COLO668 (cell line): Measurements from ENCODE around the gene USP53.
"Not testable (repeated sequence)": the region's sequence is repeated elsewhere in the genome, so short reads cannot be mapped to it uniquely, and the experiment has no call there.

Experiments
- DNase-seq: peaks from one replicate; lab custom pipeline; 2025; ENCODE audit not compliant: unreplicated experiment; lab: John Stamatoyannopoulos, UW

Gene USP53

DNA sequence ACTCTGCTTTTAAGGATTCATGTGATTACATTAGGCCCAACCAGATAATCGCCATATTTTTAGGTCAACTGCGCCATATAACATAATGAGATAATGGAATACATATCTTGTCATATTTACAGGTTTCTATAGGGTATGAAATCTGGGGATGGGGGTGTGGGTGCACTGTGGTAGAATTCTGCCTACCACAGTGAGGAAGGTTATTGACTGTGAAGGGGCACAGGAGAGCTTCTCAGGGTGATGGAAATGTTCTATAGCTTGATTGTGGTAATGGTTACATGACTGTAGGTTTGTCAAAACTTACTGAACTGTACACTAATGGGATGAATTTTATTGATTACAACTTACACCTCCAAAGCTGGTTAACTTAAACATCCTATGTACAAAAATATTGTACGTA is 15.9 kb downstream of the USP53 start:
- no peak for DNase-seq

DNA sequence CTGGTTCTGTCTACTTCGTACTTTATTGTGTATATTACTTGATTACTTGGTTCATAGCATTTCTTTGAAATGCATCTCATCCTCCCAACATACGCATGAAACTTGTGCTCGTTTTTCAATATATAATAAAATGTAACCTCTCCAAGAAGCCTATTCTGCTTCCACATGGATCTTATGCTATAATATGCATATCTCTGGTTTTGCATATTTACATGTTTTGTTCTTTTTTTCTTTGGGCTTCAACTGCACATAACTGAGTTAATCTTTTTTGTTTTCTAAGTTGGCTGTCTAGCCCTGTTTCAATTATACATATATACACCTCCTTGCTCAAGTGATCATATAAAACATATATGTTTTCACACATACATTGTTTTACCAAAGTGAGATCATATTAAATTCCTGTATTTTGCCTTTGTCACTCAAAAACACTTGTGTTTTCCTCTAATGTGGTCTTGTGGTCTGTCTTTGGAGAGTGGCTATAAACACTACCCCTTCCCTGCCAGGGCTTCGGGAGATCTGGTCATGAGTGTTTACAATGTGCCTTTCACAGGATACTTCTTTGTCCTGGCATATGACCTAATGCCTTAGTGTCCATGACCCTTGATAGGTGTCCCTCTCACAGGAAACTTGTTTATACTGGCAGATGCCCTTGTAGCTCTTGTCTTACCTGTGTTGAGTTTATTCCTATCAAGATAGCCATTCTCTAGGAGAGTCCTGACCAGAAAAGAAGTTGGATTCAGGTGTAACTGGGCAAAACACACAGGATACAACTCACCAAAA is 17.6 kb downstream of the USP53 start:
- no peak for DNase-seq

DNA sequence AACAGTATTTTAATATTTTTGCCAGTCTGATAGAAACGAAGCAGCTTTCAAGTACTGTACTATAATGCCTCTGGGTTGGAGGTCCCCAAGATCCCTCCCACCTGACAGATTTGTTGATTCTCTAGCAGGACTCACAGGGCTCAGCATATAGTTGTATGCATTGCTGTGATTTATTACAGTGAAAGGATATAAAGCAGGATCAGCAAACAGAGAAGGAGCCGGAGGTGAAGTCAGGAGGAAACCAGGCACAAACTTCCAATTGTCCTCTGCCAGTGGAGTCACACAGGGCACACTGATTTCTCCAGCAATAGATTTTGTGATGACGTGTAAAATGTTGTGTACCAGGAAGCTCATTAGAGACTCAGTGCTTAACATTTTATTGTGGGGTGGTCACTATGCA is 19.0 kb downstream of the USP53 start:
- DNase-seq: no peak

DNA sequence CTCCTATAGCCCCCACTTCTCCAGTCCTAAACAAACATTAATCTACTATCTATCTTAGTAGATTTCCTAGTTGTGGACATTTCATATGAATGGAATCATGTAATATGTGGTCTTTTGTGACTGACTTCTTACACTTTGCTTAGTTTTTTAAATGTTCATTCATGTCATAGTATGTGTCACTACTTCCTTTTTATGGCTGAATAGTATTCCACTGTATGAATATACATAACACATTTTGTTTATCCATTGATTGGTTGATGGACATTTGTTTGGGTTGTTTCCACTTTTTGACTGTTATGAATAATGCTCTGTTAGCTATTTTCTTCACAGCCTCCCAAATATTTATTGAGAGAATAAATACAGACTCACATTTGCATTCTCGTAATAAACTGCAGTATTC is 19.8 kb downstream of the USP53 start:
- DNase-seq: no peak

DNA sequence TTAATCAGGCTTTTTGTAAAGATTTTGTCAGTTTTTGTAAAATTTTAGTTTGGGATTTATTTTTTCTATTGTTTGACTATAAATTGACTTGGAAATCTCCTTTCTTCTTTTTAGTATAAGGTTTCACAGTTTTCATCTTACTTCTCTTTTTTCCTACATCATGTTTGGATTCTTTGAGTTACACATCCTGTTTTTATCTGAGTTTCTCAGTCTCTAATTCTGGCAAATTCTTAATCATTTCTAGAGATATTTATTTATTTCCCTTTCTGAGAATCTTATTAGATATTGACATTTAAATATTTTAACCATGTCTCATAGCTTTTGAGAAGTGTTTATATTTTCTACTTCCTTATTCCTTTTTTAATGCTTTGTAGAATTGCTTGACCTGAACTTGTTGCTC is 20.7 kb downstream of the USP53 start:
- DNase-seq: no peak

DNA sequence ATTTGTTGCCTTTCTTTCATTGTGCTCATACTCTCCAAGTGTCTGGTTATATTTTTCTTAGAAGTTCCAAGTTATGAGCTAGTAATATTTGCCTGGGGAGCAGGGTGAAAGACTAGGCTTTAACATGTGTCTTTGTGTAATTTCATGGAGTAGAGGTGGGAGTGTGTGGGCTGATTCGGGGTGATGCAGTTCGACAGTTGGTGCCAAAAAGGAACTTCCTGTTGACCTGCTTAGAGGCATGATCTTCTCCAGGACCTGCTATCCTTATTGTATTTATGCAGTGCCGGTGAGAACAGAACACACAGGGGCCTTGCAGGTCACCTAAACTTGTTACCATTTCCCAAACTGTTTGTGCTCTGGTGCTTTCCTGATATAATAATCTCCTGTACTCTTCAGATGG is 21.2 kb downstream of the USP53 start:
- DNase-seq: no peak

DNA sequence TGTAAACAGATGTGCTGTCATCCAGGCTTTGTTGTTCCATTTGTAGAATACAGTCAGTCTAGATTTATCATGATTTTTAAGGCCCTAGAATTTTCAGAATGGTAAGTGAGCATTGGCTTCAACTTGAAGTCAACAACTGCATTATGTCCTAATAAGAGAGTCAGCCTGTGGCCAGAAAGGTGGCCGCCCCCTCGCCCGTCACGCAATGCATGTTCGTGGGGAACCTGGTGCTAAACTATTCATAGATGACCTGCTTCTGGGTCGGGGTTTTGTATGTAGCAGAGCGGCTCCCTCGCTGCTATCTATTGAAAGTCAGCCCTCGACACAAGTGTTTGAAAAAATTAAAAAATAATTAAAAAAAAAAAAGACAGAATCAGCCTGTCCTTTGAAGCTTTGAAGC is 24.7 kb downstream of the USP53 start:
- no peak for DNase-seq

DNA sequence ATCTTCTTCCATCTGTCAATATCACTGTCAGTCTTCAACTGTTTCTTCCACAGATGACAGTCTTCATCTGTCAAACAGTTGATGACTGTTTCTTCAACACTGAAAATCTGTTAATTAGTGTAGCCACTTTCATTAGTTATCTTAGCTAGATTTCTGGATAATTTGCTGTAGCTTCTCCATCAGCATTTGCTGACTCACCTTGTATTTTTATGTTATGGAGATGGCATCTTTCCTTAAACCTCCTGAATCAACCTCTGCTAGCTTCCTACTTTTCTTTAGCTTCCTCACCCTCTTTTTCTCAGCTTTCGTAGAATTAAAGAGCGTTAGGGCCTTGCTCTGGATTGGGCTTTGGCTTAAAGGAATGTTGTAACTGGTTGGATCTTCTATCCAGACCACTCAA is 25.1 kb downstream of the USP53 start:
- DNase-seq: no peak

DNA sequence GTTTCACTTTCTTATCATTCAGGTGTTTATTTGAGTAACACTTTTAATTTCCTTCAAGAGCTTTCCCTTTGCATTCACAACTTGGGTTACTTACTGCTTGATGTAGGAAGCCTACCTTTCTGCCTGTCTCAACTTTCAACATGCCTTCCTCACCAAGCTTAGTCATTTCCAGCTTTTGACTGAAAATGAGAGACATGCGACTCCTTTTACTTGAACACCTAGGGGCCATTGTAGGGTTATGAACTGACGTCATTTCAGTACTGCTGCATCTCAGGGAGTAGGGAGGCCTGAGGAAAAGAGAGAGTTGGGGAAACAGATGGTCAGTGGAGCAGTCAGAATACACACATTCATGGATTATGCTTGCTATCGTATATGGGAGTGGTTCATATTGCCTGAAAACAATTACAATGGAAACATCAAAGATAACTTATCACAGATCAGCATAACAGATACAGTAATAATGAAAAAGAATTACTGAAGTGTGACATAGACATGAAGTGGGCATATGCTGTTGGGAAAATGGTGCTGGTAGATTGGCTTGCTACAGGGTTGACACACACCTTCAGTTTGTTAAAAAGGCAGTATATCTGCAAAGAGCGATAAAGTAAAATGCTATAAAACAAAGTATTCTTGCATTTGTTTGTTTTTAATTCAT is 25.7 kb downstream of the USP53 start:
- DNase-seq: no peak

DNA sequence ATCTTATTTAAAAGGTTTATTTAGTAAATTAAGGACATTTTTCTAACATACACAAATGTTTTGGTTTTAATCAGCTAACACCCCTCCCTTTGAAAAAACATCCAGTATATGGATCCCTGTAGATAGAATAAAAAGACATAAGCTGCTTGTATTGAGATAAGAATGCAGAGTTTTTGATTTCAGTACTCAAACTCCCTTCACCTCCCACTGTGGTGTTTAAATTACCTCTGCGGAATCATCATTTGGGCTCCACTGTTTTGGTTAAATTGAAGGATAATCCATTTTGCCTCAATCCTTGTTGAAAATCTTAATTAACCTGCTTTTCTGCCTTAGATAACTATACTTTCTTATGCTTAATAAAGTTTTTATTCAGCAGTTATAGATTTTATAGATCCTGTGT is 27.6 kb downstream of the USP53 start:
- DNase-seq: no peak

DNA sequence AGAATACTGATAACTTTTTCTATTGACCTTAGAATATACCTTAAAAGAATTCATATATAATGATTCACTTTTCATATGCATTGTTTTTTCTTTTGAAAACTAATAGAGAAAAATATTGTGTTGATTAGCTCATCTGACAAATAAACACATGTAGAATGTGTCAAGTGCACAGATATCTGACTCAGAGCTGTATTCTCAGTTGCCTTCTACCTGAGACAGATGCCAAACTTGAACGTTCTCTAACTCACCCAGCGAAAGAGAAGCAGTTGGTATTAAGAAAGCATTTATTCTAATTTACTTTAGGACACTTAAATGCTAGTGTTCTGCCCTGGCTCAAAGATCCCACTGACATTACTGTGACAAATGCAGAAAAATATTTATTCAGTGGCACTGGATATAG is 28.1 kb downstream of the USP53 start:
- DNase-seq: no peak

DNA sequence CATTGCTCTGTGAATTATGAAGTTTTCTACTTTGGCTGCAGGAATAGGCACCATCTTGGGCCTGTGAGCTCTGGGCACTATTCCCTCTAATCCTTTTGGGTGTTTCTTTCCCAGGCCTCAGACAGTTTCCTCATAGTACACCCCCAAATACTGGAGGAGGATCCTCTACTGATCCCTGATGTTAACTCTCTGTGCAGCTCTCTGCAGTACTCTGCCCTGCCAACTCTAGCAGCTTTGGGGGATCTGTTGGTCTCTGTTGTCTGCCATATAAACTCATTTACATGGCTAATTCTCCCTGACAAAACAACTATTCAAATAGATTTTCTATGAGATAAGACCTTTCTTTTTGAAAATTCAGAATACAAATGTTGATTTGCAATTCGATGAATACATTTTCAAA is 29.9 kb downstream of the USP53 start:
- DNase-seq: no peak

DNA sequence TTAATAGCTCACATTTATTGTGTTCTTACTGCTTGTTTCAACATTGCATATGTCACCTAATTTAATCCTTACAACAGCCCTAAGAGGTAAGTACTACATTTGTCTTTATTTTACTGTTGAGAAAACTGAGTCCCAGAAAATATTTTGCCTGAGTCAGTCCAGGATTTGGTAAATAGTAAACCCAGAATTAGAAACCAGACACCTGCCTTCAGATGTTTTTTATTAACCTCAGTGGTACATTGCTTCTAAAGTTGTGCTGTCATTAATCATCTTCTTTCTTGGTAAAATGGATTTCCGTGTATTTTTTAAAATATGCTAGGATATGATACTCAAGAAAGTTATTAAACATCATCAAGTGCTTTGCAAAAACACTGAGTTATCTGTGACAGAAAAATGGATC is 31.4 kb downstream of the USP53 start:
- DNase-seq: no peak

DNA sequence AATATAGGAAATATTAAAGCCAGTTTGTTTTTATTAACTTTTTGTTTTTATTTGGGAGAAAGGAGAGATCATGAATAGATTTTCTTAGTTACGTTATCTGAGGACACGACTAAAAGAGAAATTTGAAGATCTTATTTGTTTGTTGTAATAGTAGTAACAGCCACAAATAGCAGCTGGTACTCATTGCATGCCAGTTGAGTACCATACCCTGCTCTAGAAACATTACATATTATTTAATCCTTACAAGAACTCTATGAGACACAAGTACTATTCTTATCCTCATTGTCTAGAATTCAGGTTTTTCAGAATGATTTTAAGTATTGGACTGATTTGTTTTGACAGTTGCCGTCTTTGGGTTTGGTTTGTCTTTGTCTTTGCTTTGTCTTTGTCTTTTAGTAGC is 31.8 kb downstream of the USP53 start:
- DNase-seq: no peak

DNA sequence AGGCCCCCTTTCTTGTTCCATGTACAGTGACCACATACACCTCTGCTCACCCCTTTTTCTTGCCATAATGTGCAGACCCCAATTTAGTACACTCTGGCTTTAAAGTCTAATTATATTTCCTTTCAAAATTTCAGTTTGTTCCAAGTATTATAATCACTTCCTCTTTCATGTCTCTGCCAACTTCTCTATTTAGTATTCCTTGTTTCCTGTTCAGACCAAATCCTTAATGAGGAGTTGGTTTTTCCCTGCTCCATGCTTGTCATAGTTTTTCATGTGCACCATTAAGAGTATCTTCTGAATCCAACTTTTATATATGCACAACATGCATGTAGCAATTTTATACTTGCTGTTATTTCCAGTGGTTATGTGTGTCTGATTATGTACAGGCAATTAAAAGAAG is 32.3 kb downstream of the USP53 start:
- DNase-seq: no peak

DNA sequence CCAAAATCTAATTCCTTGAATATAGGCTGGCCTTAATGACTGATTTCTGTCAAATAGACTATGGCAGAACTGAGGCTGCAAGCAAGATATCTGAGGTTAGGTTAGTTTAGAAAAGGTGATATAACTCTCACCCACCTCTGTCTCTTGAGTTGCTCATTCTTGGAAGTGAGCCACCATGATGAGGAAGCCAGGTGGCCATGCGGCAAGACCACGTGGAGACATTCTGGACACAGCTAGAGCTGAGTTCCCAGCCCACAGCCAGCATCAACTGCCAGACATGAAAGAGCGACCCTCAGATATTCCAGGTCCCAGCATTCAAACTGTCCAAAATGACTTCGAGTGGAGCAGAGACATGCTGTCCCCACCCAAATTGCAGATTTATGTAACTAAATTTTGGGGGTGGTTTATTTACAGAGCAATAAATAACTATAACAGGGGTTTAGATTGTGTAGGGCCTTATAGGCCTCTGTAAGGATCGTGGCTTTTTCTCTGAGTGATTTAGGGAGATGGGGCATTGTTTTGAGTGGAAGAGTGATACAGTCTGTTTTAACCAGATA is 33.7 kb downstream of the USP53 start:
- DNase-seq: no peak

DNA sequence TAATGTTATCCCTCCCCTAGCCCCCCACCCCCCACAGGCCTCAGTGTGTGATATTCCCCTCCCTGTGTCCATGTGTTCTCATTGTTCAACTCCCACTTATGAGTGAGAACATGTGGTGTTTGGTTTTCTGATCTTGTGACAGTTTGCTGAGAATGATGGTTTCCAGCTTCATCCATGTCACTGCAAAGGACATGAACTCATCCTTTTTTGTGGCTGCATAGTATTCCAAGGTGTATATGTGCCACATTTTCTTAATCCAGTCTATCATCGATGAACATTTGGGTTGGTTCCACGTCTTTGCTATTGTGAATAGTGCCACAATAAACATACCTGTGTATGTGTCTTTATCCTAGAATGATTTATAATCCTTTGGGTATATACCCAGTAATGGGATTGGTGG is 38.5 kb downstream of the USP53 start:
- not testable (repeated sequence) for DNase-seq

DNA sequence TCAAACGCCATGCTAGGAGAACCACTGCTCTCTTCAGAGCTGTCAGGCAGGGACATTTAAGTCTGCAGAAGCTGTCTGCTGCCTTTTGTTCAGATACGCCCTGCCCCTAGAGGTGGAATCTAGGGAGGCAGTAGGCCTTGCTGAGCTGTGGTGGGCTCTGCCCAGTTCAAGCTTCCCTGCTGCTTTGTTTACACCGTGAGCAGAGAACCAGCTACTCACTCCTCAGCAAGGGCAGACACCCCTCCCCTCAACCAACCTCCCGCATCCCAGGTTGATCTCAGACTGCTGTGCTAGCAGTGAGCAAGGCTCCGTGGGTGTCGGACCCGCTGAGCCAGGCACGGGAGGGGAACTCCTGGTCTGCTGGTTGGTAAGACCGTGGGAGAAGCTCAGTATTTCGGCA is 42.7 kb downstream of the USP53 start:
- DNase-seq: not testable (repeated sequence)

DNA sequence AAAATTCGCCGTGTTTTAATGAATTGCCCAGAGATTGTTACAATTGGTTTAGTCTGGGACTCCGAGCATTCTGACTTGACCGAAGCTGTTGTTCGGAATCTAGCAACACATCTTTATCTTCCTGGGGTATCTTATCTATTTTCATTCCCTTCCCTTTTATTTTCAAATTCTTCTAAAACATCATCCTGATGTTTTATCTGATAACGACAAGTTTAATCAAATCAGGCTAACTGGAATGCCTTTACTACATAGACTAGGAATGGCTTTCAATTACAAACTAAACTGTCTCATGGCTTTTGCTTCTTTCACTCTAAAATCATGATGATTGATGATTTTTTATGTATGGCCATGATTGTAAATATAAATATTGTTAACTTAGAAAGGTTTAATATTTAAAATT is 48.0 kb downstream of the USP53 start:
- no peak for DNase-seq

DNA sequence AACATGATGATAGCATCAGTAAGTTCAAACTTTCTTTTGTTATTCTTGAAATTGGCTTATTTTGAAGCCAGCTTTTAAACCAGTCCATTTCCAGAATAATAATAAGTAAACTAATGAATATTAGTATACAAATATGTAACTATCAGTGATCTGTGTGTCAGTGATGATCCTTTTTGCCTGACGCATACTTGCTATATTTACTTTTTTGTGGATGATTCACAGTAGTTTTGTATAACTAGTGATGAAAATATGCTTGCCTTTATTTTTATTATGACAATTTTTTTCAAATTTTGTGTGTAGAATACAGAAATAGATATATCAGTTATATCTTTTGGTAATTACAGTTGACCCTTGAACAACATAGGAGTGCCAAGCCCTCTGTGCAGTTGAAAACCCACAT is 49.5 kb downstream of the USP53 start:
- DNase-seq: no peak

DNA sequence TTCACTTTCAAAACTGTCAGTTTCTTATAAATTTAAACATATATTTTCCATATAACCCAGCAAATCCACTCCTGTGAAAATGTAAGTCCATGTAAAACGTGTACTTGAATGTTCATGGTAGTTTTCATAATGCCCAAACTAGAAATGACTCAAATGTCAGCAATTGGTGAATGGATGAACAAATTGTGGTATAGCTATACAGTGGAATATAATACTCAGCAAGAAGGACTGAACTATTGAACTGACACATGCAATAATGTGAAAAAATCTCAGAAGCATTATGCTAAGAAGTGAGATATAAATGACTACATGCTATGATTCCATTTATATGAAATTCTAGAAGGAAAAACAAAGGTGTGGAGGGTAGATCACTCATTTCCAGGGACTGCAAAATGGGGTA is 52.2 kb downstream of the USP53 start:
- no peak for DNase-seq

DNA sequence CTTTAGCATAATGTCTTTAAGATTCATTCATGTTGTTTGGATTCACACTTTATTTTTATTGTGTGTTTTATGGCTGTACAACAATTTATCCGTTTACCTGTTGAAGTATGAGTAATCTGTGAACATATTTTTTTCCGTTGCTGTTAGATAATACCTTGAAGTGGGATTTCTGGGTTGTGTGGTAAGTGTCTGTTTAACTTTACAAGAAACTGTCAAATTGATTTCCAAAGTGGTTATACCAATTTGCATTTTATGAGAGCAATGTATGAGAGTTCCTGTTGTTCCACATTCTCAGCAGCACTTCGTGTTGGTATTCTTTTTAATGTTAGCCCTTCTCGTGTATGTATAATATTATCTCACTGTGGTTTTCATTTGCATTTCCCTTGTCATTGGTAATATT is 53.6 kb downstream of the USP53 start:
- DNase-seq: no peak

DNA sequence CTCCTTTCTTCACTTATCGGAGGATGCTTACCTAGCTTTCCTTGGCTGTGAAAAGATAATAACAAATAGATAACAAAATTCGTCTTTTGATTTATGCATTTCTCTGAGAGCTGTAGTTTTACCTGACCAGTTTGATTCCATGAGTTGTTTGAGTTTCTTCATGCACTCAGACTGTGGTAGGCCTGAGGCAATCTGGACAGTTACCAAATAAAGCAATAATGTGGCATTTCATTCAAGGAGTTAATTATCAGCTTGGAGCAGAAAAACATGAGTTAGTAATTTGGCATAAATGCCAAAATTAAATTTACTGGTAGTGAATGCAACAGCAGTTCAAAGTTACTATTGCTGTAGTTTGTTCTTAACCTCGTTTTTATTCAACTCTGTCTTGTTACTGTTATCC is 56.0 kb downstream of the USP53 start:
- no peak for DNase-seq
